Measurements from ENCODE around the gene APMAP. TPM values are rescaled to one million over a fixed set of nuclear protein-coding genes. Genes with fewer than 3 reads are reported as not detected.
"Not testable (repeated sequence)": the region's sequence is repeated elsewhere in the genome, so short reads cannot be mapped to it uniquely, and the experiment has no call there.

Gene APMAP
- total and polyA plus RNA-seq, 5 experiments from 2014 or later: 46.0 to 234 (median 74.5) TPM

- DNase-seq (no peak), ATAC-seq (no peak)
- POLR2A ChIA-PET: no interaction called here
- peaks cover 6 to 87% (median 12%) of the 10 kb centered on the region in 3 donors for H3K36me3 Mint-ChIP-seq
- peak overlapping the region in 1 of 10 donors; percentile 59 for H3K27ac Mint-ChIP-seq
- H3K27me3 Mint-ChIP-seq: no peaks in the 10 kb centered on the region
- no peaks in the 10 kb centered on the region for H3K9me3 Mint-ChIP-seq
- no peak overlapping the region for H3K4me3 Mint-ChIP-seq
- peaks cover 0 to 2% (median 0%) of the 10 kb centered on the region in 4 donors for H3K4me1 Mint-ChIP-seq
Observed at GRCh38 chr20:25011831-25012241, 19.3 kb upstream of the APMAP start.

GRCh38 chr20:25011261-25011660 is 18.7 kb upstream of the APMAP start:
- DNase-seq: no peak
- H3K9me3 Mint-ChIP-seq: no peaks in the 10 kb centered on the region
- POLR2A ChIA-PET: no interaction called here

GRCh38 chr20:25009218-25010145 is 16.9 kb upstream of the APMAP start:
- Mint-ChIP-seq H3K27me3 (no peaks in the 10 kb centered on the region), H3K36me3 (peaks cover 6 to 85% (median 26%) of the 10 kb centered on the region in 3 donors), H3K27ac (peak overlapping the region in 3 of 10 donors; percentile 24 to 71 (median 36)), H3K4me1 (no peaks in the 10 kb centered on the region), H3K9me3 (no peaks in the 10 kb centered on the region), H3K4me3 (no peak overlapping the region)
- POLR2A ChIA-PET: interaction anchor here (0.6 to 0.9 kb wide), 2 partner anchors 32 to 50 kb away, joined by 3 read pairs; no protein-coding TSS in a partner anchor
- no peak for DNase-seq
- ATAC-seq: no peak

More at GRCh38 chr20:25011261-25011660, 18.7 kb upstream of the APMAP start:
- H3K36me3 Mint-ChIP-seq: peaks cover 6 to 87% (median 16%) of the 10 kb centered on the region in 3 donors
- H3K27me3 Mint-ChIP-seq: no peaks in the 10 kb centered on the region
- H3K4me1 Mint-ChIP-seq: peaks cover 0 to 2% (median 0%) of the 10 kb centered on the region in 4 donors
- ATAC-seq: no peak
- H3K4me3 Mint-ChIP-seq: no peak overlapping the region
- H3K27ac Mint-ChIP-seq: peak overlapping the region in 2 of 10 donors; percentile 11 to 58

GRCh38 chr20:25008388-25009217 is 16.1 kb upstream of the APMAP start:
- Mint-ChIP-seq H3K4me3 (no peak overlapping the region), H3K9me3 (no peaks in the 10 kb centered on the region), H3K27ac (peak overlapping the region in 2 of 10 donors; percentile 20 to 61), H3K36me3 (peaks cover 6 to 87% (median 26%) of the 10 kb centered on the region in 3 donors), H3K27me3 (no peaks in the 10 kb centered on the region), H3K4me1 (no peaks in the 10 kb centered on the region)
- ATAC-seq (no peak), DNase-seq (no peak)
- POLR2A ChIA-PET: interaction anchor here (0.6 to 0.9 kb wide), 2 partner anchors 33 to 51 kb away, joined by 3 read pairs; no protein-coding TSS in a partner anchor

GRCh38 chr20:25007491-25008305 is 15.1 kb upstream of the APMAP start:
- Mint-ChIP-seq H3K36me3 (peaks cover 10 to 89% (median 35%) of the 10 kb centered on the region in 3 donors), H3K27ac (no peak overlapping the region), H3K4me1 (no peaks in the 10 kb centered on the region), H3K27me3 (no peaks in the 10 kb centered on the region), H3K4me3 (no peak overlapping the region), H3K9me3 (no peaks in the 10 kb centered on the region)
- DNase-seq (no peak), ATAC-seq (no peak)
- POLR2A ChIA-PET: no interaction called here

- Mint-ChIP-seq H3K9me3 (no peaks in the 10 kb centered on the region), H3K36me3 (peaks cover 11 to 88% (median 39%) of the 10 kb centered on the region in 3 donors), H3K27ac (peak overlapping the region in 2 of 10 donors; percentile 32 to 55), H3K4me1 (no peaks in the 10 kb centered on the region), H3K27me3 (no peaks in the 10 kb centered on the region), H3K4me3 (no peak overlapping the region)
- POLR2A ChIA-PET: no interaction called here
- ATAC-seq (no peak), DNase-seq (no peak)
Observed at GRCh38 chr20:25006431-25007167, 14.0 kb upstream of the APMAP start.

GRCh38 chr20:25005661-25006060 is 13.1 kb upstream of the APMAP start:
- H3K9me3 Mint-ChIP-seq: no peaks in the 10 kb centered on the region
- H3K36me3 Mint-ChIP-seq: peaks cover 11 to 79% (median 41%) of the 10 kb centered on the region in 3 donors
- POLR2A ChIA-PET: no interaction called here
- peak overlapping the region in 1 of 10 donors; percentile 62 for H3K27ac Mint-ChIP-seq
- no peak for ATAC-seq
- H3K27me3 Mint-ChIP-seq: no peaks in the 10 kb centered on the region
- no peak overlapping the region for H3K4me3 Mint-ChIP-seq
- no peak for DNase-seq
- H3K4me1 Mint-ChIP-seq: no peaks in the 10 kb centered on the region

- POLR2A ChIA-PET: no interaction called here
- DNase-seq: no peak
- H3K4me3 Mint-ChIP-seq: no peak overlapping the region
- ATAC-seq: no peak
- H3K4me1 Mint-ChIP-seq: no peaks in the 10 kb centered on the region
- peaks cover 7 to 75% (median 41%) of the 10 kb centered on the region in 3 donors for H3K36me3 Mint-ChIP-seq
- no peak overlapping the region for H3K27ac Mint-ChIP-seq
- H3K9me3 Mint-ChIP-seq: no peaks in the 10 kb centered on the region
- H3K27me3 Mint-ChIP-seq: no peaks in the 10 kb centered on the region
Observed at GRCh38 chr20:25005220-25005619, 12.7 kb upstream of the APMAP start.

GRCh38 chr20:25003002-25003401 is 10.5 kb upstream of the APMAP start:
- Mint-ChIP-seq H3K9me3 (no peaks in the 10 kb centered on the region), H3K36me3 (peaks cover 5 to 54% (median 38%) of the 10 kb centered on the region in 3 donors), H3K27me3 (no peaks in the 10 kb centered on the region), H3K4me1 (peaks cover 0 to 2% (median 0%) of the 10 kb centered on the region in 4 donors), H3K27ac (peak overlapping the region in 1 of 10 donors; percentile 55), H3K4me3 (no peak overlapping the region)
- ATAC-seq (no peak), DNase-seq (no peak)
- POLR2A ChIA-PET: interaction anchor here (0.8 kb wide), 1 partner anchor 1099 kb away, joined by 3 read pairs; no protein-coding TSS in a partner anchor

- POLR2A ChIA-PET, H3K27me3 Mint-ChIP-seq, H3K27ac Mint-ChIP-seq, H3K4me3 Mint-ChIP-seq, DNase-seq, H3K9me3 Mint-ChIP-seq, ATAC-seq, H3K4me1 Mint-ChIP-seq: not testable (repeated sequence)
- H3K36me3 Mint-ChIP-seq: peaks cover 5 to 37% (median 30%) of the 10 kb centered on the region in 3 donors
Observed at GRCh38 chr20:25001323-25001722, 8.8 kb upstream of the APMAP start.

- Mint-ChIP-seq H3K27me3 (no peaks in the 10 kb centered on the region), H3K36me3 (peaks cover 5 to 28% (median 23%) of the 10 kb centered on the region in 3 donors), H3K4me3 (no peak overlapping the region), H3K4me1 (peaks cover 0 to 2% (median under 1%) of the 10 kb centered on the region in 4 donors), H3K9me3 (no peaks in the 10 kb centered on the region), H3K27ac (no peak overlapping the region)
- no peak for DNase-seq
- POLR2A ChIA-PET: interaction anchor here (0.9 kb wide), 1 partner anchor 56 kb away, joined by 3 read pairs; no protein-coding TSS in a partner anchor
- ATAC-seq: no peak
Observed at GRCh38 chr20:25000268-25000801, 7.8 kb upstream of the APMAP start.
